ENCODE data around the gene SMIM7. TPM values are rescaled to one million over a fixed set of nuclear protein-coding genes. Genes with fewer than 3 reads are reported as not detected.
A peak's percentile ranks its signal among the peaks of the same experiment; 100 is the strongest.

SMIM7 gene
- total RNA-seq, 2 donors from 2014 or later, result 70.7 to 75.0 TPM

DNA sequence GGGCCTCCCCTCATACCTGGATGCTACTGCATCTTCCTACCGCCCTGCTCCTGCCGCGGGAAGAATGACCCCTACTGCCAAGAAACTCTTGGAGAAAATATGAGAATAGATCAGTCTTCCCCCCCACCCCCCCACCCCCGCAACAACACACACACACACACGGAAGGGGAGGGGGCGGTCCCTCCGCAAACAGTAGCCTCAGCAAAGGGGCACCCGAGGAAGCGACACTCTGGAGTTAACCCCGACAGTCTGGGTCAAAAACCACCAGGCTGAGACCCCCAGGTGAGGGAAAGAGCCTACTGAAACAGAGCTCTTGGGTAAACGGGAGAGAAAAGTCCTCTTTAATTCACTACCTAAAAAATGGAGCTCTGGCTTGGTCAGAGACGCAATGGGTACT lies 33.1 kb downstream of the SMIM7 start:
- DNase-seq, result no peak
- intact Hi-C loops (cut with DNase I, micrococcal nuclease), result no loop called here
- ATAC-seq, result no peak

DNA sequence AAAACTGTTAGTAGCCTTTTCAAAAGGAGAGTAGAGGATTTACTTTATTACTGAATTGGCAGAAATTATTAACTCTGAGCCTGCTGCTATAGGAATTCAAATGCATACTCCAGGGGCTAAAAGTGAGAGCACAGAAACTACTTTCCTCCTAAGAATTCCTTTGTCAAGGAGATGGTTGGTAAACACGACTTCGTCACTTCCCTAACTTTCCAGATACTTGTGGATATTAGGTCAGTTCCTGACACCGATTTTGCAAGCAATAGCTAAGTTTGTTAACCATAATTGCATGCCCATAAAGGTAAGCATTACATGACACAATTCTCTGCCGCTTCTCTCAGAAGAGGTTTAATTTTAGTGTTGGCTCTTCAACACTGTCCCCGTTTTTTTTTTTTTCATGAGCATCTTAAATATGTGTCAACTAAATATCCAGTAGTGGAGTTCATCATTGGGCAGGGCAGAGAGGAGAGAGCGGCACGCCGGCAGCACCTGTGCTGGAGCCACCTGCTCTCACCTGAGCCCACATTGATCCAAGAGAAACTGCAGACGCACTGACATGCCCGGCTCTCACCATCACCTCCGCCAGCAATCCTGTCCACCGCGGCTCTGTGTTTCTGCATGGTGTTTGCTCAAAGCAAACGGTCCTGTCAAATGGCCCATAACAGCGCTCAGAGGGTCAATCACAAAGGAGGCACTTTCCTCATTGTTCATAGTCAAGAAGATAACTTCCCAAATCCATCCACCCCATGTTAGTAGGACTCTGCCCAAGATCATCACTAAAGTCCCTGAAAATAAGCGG lies 34.6 kb downstream of the SMIM7 start:
- intact Hi-C loops (cut with DNase I, micrococcal nuclease), result no loop called here
- ATAC-seq, result no peak
- no peak for DNase-seq

DNA sequence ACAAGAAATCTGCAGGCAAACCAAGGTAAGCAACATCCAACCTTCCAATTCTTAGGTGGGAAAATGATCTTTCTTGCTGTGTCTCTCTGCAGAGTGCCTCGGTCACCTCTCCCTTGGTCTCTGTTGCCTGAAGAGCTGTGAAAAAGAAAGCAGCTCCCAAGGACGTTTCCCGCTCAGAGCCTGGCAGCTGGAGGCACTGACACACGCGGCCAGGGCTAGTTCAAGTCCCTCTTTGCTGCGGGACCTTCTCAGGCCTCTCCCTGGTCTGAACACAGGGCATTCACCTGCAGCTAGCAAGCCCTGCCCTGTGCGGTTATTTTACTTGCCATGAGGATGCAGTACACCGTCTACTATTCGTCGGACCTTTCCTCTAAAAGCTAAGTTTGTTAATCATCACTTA lies 35.7 kb downstream of the SMIM7 start:
- ATAC-seq (no peak), DNase-seq (no peak)
- intact Hi-C loops (cut with DNase I, micrococcal nuclease), result no loop called here

DNA sequence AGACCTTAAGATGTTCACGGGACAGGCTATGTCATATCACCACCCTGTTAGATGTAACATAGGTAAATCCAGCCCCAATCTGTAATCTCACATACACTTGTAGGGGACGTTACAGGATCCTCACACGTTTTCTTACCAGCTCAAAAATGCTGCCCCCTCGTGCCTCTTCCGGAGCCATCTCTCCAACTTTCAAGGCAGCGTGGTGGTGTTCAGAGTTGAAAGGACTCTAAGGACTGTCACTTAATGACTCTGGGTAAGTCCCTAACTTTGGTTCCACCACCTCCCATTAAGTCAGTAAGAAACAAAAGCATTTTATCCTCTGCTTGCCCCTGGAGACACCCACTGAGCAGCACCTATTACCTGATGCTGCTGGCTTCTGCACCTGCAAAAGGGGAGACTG lies 36.4 kb downstream of the SMIM7 start:
- intact Hi-C loops (cut with DNase I, micrococcal nuclease), result no loop called here
- no peak for DNase-seq
- ATAC-seq, result no peak

DNA sequence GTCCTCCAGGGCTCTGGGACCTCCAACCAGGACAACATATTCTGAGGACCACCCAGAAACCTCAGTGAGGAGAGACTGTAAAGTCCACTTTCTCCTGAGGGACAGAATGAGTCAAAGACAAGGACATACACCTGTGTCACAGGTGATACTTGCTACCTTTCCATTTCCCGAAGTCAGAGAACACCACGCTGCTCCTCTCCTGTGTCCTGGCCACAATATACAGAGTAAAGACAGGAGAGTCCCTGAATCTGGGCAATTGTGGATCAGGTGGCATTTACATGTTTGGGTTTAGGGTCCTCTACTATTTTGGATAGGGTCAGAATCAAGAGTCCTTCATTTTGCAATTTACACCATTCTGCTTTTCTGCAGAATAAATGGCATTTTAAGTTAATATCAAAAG lies 36.9 kb downstream of the SMIM7 start:
- intact Hi-C loops (cut with DNase I, micrococcal nuclease), result no loop called here
- no peak for ATAC-seq
- DNase-seq, result no peak

DNA sequence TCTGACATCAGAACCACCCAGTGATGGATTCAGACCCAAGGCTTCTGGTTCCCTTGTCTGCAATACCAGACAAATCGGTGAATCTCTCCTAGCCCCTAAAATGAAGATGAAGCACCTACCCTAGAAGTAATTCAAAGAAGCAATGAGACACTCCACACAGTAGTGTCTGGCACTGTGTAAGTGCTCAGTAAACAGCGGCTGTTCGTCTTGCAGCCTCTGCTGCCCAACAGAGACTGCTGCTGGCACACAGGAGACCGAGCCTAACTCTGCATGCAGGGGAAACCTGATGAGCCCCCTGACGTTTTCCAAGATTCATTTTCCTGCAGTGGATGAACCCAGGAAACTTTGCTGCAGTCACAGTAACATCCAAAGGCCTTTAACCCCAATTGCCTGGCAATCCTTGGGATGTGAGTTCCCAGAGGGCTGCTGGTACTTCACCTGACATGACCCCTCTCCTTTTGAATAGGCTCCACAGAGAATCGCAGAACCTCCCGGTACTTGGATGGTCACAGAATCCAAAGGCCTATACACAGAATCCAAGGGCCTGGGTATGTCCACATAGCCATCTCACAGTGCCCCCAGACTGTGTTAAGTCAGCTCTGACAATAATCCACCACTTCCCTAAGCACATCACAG lies 38.7 kb downstream of the SMIM7 start:
- no peak for DNase-seq
- intact Hi-C loops (cut with DNase I, micrococcal nuclease), result no loop called here
- no peak for ATAC-seq

DNA sequence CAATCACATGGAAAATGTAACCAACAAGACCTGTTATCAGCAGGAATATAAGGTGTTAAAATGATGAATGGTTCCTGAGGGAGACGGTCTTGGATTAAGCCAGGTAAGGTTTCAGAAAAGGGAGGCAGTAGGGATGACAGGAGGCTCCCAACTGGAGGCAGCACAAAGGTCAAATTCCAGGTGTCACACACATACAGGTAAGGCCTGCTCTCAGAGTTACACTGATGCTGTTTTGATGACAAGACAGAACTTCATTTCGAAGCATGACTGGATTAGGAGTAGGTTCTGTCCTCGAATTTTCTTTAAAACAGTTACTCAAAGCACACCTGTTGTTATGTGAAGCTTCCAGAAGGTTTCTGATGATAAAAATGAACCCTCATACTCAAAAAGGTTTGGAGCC lies 39.4 kb downstream of the SMIM7 start:
- ATAC-seq, result peak; percentile 61
- no peak for DNase-seq
- intact Hi-C loops (cut with DNase I, micrococcal nuclease), result no loop called here

DNA sequence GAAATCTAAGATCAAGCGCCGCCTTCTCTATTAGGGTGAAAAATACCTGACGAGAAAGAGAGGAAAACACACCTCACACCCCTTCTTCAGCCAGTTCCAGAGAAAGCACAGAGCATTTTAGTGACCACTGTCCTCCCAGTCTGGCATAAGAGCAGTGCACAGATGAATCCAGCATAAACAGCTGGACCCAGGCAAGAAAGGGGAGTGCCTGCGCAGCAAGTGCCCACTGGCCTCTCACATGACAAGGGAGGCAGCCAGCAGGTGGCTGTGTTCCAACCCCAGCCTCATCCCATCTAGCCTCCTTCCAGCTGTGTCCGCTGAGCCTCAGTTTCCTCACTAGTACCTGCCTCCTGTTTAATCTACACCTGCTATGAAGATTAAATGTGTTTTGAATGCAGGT lies 39.9 kb downstream of the SMIM7 start:
- ATAC-seq, result no peak
- DNase-seq, result no peak
- intact Hi-C loops (cut with DNase I, micrococcal nuclease), result no loop called here

DNA sequence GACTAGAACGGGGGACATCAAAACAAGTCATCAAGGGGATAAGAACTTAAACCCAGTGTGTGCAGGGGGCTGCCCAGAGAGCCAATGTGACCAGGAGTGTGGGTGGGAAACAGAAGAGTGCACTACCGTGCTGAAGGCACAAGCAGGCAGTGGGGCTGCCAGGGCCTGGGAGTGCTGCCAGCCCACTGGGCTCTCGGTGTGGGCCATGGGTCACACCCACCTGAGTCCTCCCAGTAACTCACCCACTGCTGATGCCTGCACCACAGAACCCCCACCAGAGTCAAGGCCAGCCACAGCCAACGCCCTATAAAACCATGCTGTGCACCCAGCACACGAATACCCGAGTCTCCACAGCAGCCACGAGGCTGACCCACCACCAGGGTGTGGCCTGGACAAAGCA lies 40.5 kb downstream of the SMIM7 start:
- ATAC-seq (no peak), DNase-seq (no peak)
- intact Hi-C loops (cut with DNase I, micrococcal nuclease), result no loop called here

DNA sequence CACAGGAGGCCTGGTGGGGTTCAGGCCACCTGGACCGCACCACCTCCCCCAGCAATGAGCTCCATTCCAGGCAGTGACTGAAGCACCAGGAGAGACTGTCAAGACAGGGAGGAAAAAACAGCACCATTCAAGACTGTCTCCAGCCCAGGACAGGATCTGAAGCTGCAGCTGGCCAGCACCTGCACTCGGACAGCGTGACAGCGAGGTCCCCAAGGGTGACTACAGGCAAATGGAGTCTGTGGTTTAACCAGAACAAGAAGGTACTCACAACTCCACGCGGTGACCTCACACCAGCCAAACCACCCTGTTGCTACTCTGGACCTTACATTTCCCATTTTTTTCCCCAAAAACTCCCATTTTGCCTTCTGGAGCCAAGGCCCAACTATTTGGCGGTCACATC lies 41.7 kb downstream of the SMIM7 start:
- no peak for DNase-seq
- ATAC-seq, result no peak
- intact Hi-C loops (cut with DNase I, micrococcal nuclease), result no loop called here

DNA sequence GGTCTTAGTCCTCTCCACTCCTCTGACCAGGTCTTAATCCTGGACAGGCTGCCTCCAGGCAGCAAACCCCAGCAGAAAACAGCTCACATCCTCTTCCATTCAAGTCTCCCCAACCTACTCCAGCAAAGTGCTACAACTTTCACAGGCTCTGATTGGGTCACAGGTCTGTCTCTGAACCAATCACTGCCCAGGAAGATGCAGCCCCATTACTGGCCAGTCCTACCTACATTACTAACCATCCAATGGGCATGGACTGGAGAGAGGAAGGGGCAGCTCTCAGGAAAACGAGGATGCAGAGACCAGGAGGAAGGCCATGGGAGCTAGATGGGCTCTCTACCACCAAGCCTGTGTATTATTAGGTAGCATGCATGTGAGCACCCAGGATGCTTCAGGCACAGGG lies 44.1 kb downstream of the SMIM7 start:
- ATAC-seq (no peak), DNase-seq (no peak)
- intact Hi-C loops (cut with DNase I, micrococcal nuclease), result no loop called here

DNA sequence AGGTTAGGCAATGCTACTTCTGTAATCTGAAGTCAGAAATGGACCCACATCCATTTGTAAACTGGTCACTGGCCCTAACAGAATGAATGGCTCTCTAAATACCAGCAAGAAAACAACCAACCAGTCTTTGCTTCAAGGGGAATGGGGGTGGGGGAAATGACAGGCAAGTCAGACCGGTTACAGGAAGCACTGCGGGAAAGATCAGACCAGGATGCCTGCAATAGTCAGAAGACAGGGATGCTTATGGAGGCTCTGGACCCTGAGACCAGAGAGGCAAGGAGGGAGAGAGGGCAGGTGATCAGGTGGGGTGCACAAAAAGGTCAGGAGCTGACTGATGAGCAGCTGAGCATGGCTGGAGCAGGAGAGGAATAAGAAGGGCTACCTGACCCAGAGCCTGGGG lies 45.0 kb downstream of the SMIM7 start:
- intact Hi-C loops (cut with DNase I, micrococcal nuclease), result no loop called here
- DNase-seq, result no peak
- no peak for ATAC-seq

DNA sequence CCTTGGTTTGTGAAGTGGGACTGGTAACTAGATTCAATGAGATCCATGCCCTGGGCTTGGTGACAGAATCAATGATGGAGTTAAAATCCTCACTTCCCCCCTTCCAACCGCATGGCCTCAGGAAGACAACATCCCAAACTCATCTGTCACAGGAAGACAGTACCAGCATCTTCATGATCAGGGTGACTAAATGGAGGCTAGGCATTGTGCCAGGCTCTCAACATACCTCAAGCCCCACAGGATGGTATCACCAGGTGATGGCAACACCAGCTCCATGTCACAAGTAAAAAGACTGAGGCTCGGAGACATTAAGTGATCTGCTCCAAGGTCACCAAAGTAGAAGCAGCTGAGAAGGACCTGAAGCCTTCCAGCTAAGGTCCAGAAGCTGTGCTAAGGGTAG lies 46.1 kb downstream of the SMIM7 start:
- intact Hi-C loops (cut with DNase I, micrococcal nuclease), result no loop called here
- ATAC-seq (no peak), DNase-seq (no peak)

DNA sequence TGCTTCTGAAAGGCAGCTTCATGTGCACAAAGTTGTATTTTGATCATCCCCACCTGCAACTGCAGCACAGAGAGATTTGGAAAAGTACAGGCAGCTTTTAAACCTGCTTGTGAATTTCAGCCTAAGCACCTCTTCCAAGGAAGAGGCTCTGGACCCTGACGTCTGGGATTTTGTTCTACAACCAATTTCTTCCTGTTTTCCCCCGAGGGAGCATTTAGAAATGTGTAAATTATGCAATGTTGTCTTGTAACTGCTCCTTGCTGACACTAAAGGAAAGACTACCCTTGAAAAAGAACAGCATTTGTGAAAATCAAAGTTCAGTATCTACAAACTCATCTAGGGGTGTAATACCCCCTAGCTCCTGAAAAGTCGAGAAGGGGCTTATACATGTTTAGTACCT lies 47.3 kb downstream of the SMIM7 start:
- intact Hi-C loops (cut with DNase I, micrococcal nuclease), result no loop called here
- DNase-seq (no peak), ATAC-seq (no peak)

DNA sequence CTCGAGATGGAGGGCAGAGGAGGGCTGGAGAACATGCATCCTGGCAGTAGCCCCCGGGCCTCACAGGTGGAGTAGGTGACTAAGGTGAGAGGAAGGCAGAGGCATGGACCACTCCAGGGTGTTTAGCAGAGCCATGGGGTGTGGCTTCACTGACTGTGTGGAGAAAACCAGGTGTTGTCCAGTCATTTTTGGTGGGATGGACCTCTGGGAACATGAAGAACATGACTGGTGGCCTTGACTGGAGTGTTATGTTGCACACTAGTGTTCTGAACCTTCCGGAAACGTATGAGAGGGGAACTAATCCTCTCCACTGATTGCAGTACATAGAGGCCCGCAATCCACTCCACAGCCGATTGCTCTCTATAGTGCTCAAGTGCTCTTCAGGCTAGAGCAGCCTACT lies 48.8 kb downstream of the SMIM7 start:
- ATAC-seq, result no peak
- DNase-seq, result no peak
- intact Hi-C loops (cut with DNase I, micrococcal nuclease), result no loop called here

DNA sequence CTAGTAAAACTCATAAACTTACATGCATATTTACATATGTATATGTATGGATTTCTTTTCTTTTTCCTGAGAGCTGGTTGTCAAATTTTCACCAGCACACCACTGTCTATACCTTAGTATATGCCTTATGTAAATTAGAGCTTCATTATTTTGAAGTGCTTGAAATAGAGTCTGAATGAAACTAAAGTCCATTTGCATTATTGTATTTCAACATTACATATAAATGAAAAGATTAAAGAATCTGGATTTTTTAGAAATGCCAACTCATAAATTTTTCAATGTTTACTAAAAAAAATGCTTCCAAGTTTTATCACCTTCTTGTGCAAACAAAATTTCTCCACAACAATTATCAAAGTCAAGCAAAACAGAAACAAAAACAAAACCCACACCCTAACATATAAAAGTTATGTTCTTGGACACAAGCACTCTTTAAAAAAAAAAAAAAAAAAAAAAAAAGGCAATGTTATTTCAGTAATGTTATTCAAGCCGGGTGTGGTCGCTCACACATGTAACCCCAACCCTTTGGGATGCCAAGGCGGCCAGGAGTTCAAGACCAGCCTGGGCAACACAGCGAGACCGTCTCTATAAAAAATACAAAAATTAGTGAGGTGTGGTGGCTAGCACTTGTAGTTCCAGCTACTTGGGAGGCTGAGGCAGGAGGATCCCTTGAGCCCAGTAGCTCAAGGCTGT lies 50.3 kb downstream of the SMIM7 start:
- DNase-seq (no peak), ATAC-seq (no peak)
- intact Hi-C loops (cut with DNase I, micrococcal nuclease), result no loop called here

DNA sequence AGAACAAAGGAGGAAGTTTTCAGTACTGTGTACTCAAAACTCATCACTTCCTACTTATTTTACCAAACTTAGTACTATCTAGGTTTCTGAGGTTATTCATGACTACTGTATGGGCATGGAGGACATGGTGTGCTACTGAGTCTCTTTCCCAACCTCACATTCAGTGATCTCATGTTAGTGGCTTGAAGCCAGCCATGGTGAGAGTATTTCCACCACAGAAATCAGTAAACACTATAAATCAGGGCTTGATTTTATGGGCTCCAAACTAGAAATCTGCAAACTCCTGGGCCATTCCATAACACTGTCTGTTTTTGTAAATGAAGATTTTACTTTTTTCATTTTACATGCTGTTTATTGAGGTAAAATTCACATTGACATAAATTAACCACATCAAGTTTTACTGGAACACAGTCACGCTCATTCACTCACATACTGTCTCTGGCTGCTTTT lies 51.6 kb downstream of the SMIM7 start:
- DNase-seq (peak in 1 of 2 donors; percentile 60), ATAC-seq (peak; percentile 66)
- intact Hi-C loops (cut with DNase I, micrococcal nuclease), result no loop called here

DNA sequence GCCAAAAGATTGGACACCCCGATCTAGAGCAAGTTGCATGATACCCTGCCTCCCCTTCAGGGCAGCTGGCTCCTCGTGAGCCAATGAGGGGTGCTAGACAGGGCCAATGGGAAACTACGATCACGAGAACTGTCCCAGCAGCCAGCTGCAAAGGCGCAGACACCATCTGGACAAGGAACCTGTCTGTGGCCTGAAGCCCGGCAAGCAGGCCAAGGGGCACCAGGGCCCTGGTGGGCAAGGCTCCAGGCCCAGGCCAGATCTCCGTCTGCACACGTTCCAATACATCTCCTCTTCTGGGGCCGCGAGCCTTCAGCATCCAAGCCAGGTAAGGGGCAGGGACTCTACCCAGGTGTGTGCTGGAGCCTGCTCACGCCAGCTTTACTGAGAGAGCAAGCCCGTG lies 52.1 kb downstream of the SMIM7 start:
- intact Hi-C loops (cut with DNase I, micrococcal nuclease), result no loop called here
- no peak for ATAC-seq

DNA sequence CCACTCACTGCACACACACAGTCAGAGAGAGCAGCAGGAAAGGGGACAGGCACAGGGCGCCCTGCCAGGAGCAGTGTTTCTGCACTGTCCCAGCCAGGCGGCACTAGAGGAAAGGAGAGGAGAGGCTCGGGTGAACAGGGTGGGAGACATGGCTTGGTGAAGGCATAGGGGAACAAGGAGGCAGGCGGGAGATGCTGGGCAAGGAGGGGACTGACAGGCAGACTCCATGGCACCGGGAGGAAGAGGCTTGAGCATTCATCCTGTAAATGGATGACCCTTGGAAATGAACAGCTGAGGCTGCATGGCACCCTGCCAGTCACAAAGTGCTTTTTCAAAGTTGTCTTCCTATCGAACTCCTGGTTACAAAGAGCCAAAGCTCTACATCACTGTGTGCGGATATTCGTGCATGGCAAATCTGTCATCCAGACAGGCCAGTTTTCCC lies 54.4 kb downstream of the SMIM7 start:
- DNase-seq (no peak), ATAC-seq (no peak)
- intact Hi-C loops (cut with DNase I, micrococcal nuclease), result no loop called here

More for the DNA sequence above, 52.1 kb downstream of the SMIM7 start:
- no peak for DNase-seq

DNA sequence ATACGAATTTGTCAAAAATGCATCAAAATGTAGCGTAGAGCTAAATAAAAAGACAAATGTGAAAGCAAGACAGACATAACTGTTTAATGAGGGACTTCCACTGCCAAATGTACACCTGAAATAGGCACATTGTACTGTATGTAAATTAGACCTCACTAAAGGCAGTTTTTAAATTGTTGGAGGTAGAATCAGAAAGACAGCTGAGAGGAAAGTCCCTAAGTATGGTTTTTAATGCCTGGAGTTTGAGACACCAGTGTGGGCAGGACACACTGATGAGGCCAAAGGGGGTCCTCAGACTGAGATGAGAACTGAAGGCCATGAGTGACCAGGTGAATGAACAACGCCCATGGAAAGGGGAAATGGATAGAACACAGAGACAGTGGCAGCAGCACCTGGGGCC lies 54.8 kb downstream of the SMIM7 start:
- intact Hi-C loops (cut with DNase I, micrococcal nuclease), result no loop called here
- DNase-seq (no peak), ATAC-seq (no peak)

Measured in left colon (tissue), 2 donors.